Parathyroid adenoma (tissue), 2 donors: ENCODE results near the gene COQ8A.

Experiments used
- H2AFZ ChIP-seq: fragments of 300-600 bp; sonication (generic); one replicate; pipeline ENCODE4 v1.7.0; 2017; ENCODE audit warnings: antibody characterized with exemption, mild to moderate bottlenecking
- H3K27ac ChIP-seq: fragments of 300-600 bp; sonication (generic); one replicate; pipeline ENCODE4 v1.7.0; 2017
- H3K27me3 ChIP-seq: fragments of 300-600 bp; sonication (generic); one replicate; pipeline ENCODE4 v1.7.0; 2017; ENCODE audit warnings: low read length; ENCODE audit not compliant: control insufficient read depth, insufficient read depth
- H3K36me3 ChIP-seq: fragments of 300-600 bp; sonication (generic); one replicate; pipeline ENCODE4 v1.7.0; 2017; ENCODE audit warnings: low read length; ENCODE audit not compliant: control insufficient read depth, insufficient read depth
- H3K4me1 ChIP-seq: fragments of 300-600 bp; sonication (generic); one replicate; pipeline ENCODE4 v1.7.0; 2017; ENCODE audit warnings: control low read depth
- H3K4me2 ChIP-seq: fragments of 300-600 bp; sonication (generic); one replicate; pipeline ENCODE4 v1.7.0; 2017; ENCODE audit warnings: low read length
- H3K4me3 ChIP-seq: fragments of 300-600 bp; sonication (generic); one replicate; pipeline ENCODE4 v1.7.0; 2017; ENCODE audit warnings: low read depth, low read length
- H3K79me2 ChIP-seq: fragments of 300-600 bp; sonication (generic); one replicate; pipeline ENCODE4 v1.7.0; 2017; ENCODE audit warnings: control low read depth
- H3K9ac ChIP-seq: fragments of 300-600 bp; sonication (generic); one replicate; pipeline ENCODE4 v1.7.0; 2017; ENCODE audit warnings: mild to moderate bottlenecking
- H3K9me3 ChIP-seq: fragments of 300-600 bp; sonication (generic); one replicate; pipeline ENCODE4 v1.7.0; 2017; ENCODE audit warnings: low read length; ENCODE audit not compliant: control insufficient read depth
- CTCF ChIP-seq: fragments of 300-600 bp; sonication (generic); IDR thresholded peaks from one replicate; pipeline ENCODE4 v1.7.0; 2017; ENCODE audit warnings: antibody characterized with exemption, mild to moderate bottlenecking
- donor health status: primary hyperparathyroidism.

The COQ8A gene

GRCh38 chr1:226962421-226963391 is 22.6 kb downstream of the COQ8A start:
- Histone ChIP-seq H2AFZ (no peak overlapping the region), H3K4me2 (no peak overlapping the region), H3K27me3 (no peaks in the 10 kb centered on the region), H3K9ac (no peak overlapping the region), H3K9me3 (no peaks in the 10 kb centered on the region), H3K36me3 (no peaks in the 10 kb centered on the region), H3K79me2 (no peaks in the 10 kb centered on the region), H3K4me1 (no peaks in the 10 kb centered on the region), H3K4me3 (no peak overlapping the region), H3K27ac (no peak overlapping the region)
- no peak for TF ChIP-seq CTCF

DNA sequence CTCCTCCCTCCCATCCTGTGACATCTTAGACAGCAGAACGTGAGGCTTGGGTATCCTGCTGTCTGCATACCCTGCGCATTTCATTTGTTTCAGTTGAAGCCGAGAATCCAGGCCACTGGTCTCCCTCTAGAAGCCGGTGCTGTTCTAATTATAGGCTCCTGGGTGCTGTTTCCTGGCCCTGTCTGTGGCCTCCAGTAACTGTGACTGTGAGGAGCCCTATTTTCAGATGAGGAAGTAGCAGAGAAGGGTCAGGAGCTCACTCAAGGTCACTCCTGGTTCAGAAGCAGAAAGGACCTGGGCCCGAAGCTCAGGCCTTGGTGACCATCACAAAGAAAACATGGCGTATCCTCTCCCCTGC is 24.0 kb downstream of the COQ8A start:
- H3K4me3 ChIP-seq: no peak overlapping the region
- no peak overlapping the region for H3K27ac ChIP-seq
- H3K36me3 ChIP-seq: no peaks in the 10 kb centered on the region
- no peak overlapping the region for H3K4me2 ChIP-seq
- H3K9ac ChIP-seq: no peak overlapping the region
- no peak for TF ChIP-seq CTCF
- no peaks in the 10 kb centered on the region for H3K79me2 ChIP-seq
- H3K27me3 ChIP-seq: no peaks in the 10 kb centered on the region
- no peaks in the 10 kb centered on the region for H3K4me1 ChIP-seq
- no peaks in the 10 kb centered on the region for H3K9me3 ChIP-seq
- no peak overlapping the region for H2AFZ ChIP-seq

DNA sequence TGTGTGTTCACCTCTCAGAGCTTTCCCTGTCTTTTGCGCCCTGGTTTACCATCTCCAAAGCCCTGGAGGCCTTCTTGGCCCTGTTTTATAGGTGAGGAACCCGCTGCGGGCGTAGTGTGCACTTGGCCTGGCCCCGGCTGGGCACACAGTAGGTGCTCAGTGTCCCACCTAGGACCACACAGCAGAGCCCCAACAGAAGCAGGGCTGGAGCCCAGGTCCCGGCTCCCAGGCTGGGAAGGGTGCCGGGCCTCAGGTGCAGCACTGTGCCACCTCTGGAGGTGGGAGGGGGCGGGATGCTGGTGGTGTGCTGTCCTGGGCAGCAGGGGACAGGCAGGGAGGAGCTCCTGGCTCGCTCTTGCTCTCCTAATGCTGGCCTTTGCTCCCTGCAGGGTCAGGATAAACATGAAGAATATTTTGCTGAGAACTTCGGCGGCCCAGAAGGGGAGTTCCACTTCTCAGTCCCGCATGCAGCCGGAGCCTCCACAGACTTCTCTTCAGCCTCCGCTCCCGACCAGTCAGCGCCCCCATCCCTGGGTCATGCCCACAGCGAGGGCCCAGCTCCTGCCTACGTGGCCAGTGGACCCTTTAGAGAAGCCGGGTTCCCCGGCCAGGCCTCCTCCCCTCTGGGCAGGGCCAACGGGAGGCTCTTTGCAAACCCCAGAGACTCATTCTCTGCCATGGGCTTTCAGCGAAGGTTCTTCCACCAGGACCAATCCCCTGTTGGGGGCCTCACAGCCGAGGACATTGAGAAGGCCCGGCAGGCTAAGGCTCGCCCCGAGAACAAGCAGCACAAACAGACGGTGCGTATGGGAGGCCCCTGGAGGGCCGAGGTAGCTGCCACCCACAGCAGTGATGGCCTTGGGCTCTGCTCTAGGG is 24.8 kb downstream of the COQ8A start:
- Histone ChIP-seq H3K9ac (no peak overlapping the region), H3K4me3 (no peak overlapping the region), H3K79me2 (no peaks in the 10 kb centered on the region), H3K36me3 (no peaks in the 10 kb centered on the region), H3K9me3 (no peaks in the 10 kb centered on the region), H3K4me1 (no peaks in the 10 kb centered on the region), H3K27ac (no peak overlapping the region), H2AFZ (no peak overlapping the region), H3K4me2 (no peak overlapping the region), H3K27me3 (no peaks in the 10 kb centered on the region)
- TF ChIP-seq CTCF: no peak

- Histone ChIP-seq H3K36me3 (no peaks in the 10 kb centered on the region), H3K9ac (no peak overlapping the region)
Measured at GRCh38 chr1:226965581-226966440, 25.7 kb downstream of the COQ8A start.

More at GRCh38 chr1:226965581-226966440, 25.7 kb downstream of the COQ8A start:
- TF ChIP-seq CTCF: no peak
- no peak overlapping the region for H3K27ac ChIP-seq
- no peaks in the 10 kb centered on the region for H3K79me2 ChIP-seq
- H3K27me3 ChIP-seq: no peaks in the 10 kb centered on the region
- H3K9me3 ChIP-seq: no peaks in the 10 kb centered on the region
- H3K4me1 ChIP-seq: no peaks in the 10 kb centered on the region
- H3K4me3 ChIP-seq: no peak overlapping the region
- H2AFZ ChIP-seq: no peak overlapping the region
- no peak overlapping the region for H3K4me2 ChIP-seq
